NCI-H1694 treated with DMSO at 0.1 percent for 48 hours (cell line): Measurements from ENCODE around the gene LGALS14.
"Not testable (repeated sequence)": the region's sequence is repeated elsewhere in the genome, so short reads cannot be mapped to it uniquely, and the experiment has no call there.

ENCODE experiments used
- DNase-seq: peaks from one replicate; lab custom pipeline; 2025; lab: John Stamatoyannopoulos, UW

LGALS14 gene, protein sequence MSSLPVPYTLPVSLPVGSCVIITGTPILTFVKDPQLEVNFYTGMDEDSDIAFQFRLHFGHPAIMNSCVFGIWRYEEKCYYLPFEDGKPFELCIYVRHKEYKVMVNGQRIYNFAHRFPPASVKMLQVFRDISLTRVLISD

GRCh38 chr19:39704181-39705044 lies at the start of gene LGALS14:
LGALS14 (plus strand) TSS chr19:39704481; CDS start chr19:39704529, 48 bp downstream.
- DNase-seq = no peak

GRCh38 chr19:39655613-39656012 lies 48.7 kb upstream of the LGALS14 start, which contains the start of gene LGALS16:
LGALS16 (plus strand) TSS chr19:39655913; CDS start chr19:39655962, 49 bp downstream.
- DNase-seq = no peak

DNA sequence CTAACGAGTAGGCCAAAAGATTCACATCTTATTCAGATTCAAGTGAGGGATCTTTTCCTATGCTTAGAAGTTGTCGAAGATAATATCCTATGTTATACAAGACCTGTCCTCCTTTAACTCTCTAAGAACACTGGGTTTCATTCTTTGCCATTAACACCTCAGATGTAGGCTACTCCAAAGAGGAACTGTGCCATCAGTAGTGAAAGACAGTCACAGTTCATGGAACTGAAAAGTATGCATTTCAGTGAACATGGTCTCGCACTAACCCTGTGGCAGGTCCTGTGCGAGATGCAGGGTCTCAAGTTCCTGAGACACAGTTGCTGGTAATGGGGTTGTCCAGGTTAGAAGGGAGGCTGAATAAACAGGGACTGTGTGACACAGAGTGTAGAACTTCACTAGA lies 44.5 kb upstream of the LGALS14 start:
- DNase-seq = no peak

DNA sequence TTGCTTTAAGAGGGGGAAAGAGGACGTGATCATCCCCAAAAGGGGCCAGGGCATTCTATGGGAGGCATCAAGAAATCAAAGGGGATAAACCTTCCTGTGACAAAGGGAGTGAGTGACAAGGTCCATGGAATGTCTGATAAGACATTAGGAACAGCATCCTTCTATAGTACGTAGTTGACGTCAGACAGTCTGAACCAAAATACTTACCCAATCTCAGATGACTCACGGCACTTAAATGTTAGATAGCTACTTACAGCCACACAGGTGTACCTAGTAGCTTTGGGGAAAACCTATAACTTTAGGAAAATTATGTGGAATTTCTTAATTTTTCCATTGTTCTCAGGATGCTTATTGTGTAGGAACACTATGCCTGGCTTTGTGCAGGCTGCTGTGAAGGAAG lies 43.6 kb upstream of the LGALS14 start:
- DNase-seq = no peak

DNA sequence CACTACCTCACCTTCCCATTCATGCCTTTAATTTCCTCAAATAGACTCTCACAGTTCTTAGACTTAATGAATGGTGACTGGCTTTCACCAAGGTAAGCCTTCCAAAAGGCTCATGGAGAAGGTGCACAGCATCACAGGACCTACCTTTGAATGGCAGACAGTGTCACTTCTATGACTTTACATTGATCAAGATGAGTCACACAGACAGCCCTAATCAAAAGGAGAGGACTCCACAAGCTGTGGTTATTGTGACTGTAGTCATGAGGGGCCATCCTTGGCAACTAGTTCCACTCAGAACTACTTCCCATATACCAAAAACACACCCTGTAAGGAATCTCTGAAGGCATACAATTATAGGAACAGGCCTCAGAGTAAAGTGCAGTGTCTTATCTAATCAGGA lies 42.7 kb upstream of the LGALS14 start:
- DNase-seq = no peak

- DNase-seq = not testable (repeated sequence)
Observed at GRCh38 chr19:39669860-39670259, 34.4 kb upstream of the LGALS14 start.

GRCh38 chr19:39670998-39671397 lies 33.3 kb upstream of the LGALS14 start:
- DNase-seq = no peak

- peak; percentile 25 for DNase-seq
Observed at GRCh38 chr19:39671739-39672363, 32.4 kb upstream of the LGALS14 start.

DNA sequence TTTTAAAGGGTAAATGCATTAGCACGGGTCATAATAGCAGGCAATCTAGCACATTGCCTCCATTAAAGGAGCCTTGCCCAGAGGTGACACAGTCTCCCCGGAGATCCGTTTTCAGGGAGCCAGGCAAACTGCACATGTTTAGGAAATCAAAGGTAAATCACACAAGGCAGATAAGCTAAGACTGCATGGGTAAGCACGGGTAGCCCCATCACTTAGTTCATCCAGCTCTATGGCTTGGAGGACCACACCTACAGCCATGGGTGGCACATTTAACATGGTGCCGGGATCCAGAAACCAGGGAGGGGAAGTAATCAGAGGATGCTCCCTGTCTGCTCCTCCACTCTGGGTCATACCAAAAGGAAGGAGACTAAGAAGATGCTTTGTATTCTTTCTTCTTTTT lies 31.8 kb upstream of the LGALS14 start:
- no peak for DNase-seq

DNA sequence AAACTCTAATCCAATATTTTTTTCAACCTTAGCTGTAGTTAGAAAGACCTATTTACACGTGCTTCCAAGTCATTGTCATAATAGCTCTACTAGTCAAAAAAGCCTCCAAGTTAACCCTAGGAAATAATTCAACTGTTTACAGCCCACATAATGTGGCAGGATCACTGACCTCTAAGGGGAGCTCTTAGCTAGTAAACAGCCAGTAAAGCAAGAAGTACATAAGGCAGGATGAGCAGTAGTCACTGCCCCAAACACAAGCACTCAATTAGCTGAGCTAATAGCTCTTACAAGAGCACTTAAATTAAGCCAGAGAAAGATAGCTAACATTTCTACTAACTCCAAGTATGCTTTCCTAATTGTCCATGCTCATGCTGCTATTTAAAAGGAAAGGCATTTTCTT lies 30.4 kb upstream of the LGALS14 start:
- not testable (repeated sequence) for DNase-seq

GRCh38 chr19:39676004-39676403 lies 28.3 kb upstream of the LGALS14 start:
- DNase-seq = no peak

DNA sequence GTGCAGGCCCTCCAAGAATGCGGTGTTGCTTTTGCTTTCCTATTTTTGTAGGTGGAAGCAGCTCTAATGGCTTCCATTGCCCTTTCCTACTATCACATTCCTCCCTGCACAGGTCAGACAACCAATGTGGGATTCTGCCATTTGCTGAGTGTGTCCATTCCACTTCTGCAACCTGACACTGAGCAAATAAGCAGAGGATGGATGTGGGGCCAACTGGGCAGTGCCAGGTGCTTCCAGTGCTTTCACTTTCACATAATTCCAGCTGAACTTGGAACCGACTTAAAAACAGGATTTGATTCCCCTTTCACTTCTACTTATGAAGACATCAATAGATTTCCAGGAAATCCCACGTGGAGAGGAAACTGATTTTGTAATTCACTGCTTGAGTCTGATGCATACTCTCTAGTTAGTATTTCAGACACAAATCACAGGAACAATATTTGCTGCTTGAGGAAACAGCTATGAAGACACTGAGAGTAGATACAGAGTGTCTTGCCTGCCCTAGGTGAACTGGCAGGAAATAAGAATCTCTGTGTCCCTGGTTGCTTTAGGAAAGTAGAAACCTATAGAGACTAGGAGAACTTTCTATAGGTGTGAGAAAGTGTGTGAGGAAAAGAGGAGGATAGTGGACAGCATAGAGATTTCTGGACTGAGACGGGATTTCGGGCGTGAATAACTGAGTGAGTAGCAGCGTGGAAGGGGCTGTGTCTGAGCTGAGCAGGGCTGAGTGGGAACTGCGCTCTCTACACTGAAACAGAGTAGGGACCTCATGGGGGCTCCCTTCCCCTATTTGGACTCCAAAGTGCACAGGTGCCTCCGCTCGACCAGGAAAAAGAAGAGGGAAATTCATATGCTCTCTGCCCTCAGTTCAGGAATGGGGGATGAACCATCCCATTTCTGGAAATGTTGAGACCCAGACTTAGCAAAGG lies 26.1 kb upstream of the LGALS14 start:
- DNase-seq = no peak

DNA sequence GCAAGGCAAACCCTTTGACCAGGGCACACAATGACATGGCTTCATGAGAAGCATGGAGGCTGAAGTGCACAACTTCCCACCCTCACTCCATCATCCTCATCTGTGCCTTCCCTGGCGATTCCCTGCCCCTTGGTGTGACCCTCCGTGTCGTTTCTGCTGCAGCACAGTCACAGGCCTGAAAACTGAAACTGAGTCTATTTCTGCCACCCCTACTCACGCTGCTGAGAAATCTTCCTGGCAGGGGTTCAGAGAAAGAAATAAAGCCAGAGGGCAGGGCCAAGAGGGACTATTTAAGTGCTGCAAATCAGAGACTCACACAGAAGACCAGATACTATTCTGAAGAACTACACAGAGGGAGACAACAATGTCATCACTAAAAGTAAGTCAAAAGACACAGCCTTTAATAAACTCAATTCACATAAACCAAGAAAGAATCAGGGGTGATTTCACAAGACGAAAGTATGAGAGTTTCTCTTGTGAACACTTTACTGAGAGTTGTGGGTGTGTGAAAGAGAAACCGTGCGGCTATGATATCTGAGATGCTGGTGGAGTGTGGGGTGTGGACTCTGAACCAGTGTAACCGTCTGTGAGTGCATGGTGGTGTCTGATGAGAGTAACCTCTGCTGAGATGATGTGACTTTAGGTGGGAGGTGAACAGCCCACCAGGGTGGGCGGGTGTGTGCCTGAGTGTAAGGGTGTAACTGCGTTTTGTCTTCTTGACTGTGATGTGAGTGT lies 25.1 kb upstream of the LGALS14 start:
- no peak for DNase-seq

DNA sequence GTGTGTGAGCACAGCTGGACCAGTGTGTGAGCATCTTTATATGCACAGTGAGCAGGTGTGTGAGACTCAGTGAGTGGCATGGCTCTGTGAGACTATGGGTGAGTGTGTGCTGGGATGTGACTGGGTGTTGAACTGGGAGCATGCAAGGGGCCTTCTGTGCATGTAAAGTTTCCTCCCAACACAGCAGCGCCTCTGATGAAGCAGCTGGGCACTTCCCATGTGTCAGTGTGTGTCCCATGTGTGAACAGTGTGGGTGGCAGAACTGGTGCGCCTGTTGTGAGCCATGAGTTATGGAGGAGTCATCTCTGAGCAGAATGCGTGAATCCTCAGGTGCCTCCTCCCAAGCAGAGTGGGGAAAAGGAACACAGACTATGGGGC lies 24.5 kb upstream of the LGALS14 start:
- no peak for DNase-seq

DNA sequence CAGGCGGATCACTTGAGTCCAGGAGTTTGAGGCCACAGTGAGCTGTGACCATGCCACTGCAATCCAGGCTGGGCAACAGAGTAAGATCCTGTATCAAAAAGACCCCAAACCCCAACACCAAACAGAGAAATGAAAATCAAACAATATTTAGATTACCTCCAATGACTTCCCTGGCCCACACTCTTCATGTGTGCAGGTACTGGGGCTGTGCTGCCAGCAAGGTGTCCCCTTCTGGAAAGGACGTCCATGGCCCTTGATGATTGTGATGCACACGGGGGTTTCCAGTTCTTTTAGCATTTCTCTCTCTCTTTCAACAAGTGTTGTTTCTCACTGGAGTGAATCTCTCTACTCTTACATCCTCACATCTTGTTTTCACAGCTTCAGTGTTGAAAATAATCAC lies 23.7 kb upstream of the LGALS14 start:
- no peak for DNase-seq

GRCh38 chr19:39681416-39681815 lies 22.9 kb upstream of the LGALS14 start:
- DNase-seq = no peak

GRCh38 chr19:39684267-39684666 lies 20.0 kb upstream of the LGALS14 start:
- no peak for DNase-seq

- no peak for DNase-seq
Observed at GRCh38 chr19:39686739-39687138, 17.5 kb upstream of the LGALS14 start.

GRCh38 chr19:39688637-39689036 lies 15.6 kb upstream of the LGALS14 start:
- DNase-seq = not testable (repeated sequence)

- DNase-seq = no peak
Observed at GRCh38 chr19:39692166-39692565, 12.1 kb upstream of the LGALS14 start.

- DNase-seq = no peak
Observed at GRCh38 chr19:39692822-39693221, 11.5 kb upstream of the LGALS14 start.
